HCT116 (cell line): ENCODE measurements around the gene BRD7. TPM values are rescaled to one million over a fixed set of nuclear protein-coding genes. Genes with fewer than 3 reads are reported as not detected.

Source experiments
- ATAC-seq: fragments of 200-7000 bp; cut with Tn5 transposase; 2 replicates; pipeline ENCODE4 v1.9.1; 2020; ENCODE audit warnings: mild to moderate bottlenecking, moderate library complexity
- BruUV-seq: library from RNA; stranded (reverse); fragments of 400-500 nt; replicated peaks from 2 replicates; lab custom pipeline; 2021; lab: Mats Ljungman, UMichigan
- CTCF ChIA-PET: fragments of 300-600 bp; sonication (Branson Sonifier 250); formaldehyde crosslinking; loops from one replicate; lab custom pipeline; 2021; ENCODE audit warnings: antibody characterized with exemption; lab: Charles Lee
- POLR2A ChIA-PET: fragments of 300-600, 350-600 bp; sonication (Branson Sonifier 250); formaldehyde crosslinking; loops from one replicate; lab custom pipeline; 2021; ENCODE audit warnings: antibody characterized with exemption; lab: Charles Lee
- RAD21 ChIA-PET, 2 experiments: fragments of 300-600 bp; sonication (Branson Sonifier 250); formaldehyde crosslinking; loops; one replicate each; lab custom pipeline; 2023; ENCODE audit warnings: low total read pairs in 2 of 2; ENCODE audit not compliant: uncharacterized antibody in 2 of 2, unreplicated experiment in 2 of 2, low non-redundant PET in 1 of 2; lab: Charles Lee
- DNase-seq: peaks from one replicate; pipeline ENCODE4 v3.0.0-alpha.2; 2010; ENCODE audit warnings: low read depth, low spot score
- H2AFZ ChIP-seq: fragments of 200-600 bp; shearing (Covaris generic), sonication (generic); 2 replicates; pipeline ENCODE4 v1.6.1; 2017; ENCODE audit warnings: low read depth, mixed run types, mixed read lengths, antibody characterized with exemption, low read length; ENCODE audit not compliant: poor library complexity, severe bottlenecking
- H3K27ac ChIP-seq: 2 replicates; pipeline ENCODE4 v1.5.1; 2012; ENCODE audit warnings: low read depth, low read length
- H3K27me3 ChIP-seq: fragments of 200-600 bp; sonication (generic); 2 replicates; pipeline ENCODE4 v1.6.1; 2016; ENCODE audit warnings: mixed run types, low read length, mixed read lengths; ENCODE audit not compliant: insufficient read depth
- H3K36me3 ChIP-seq, 2 experiments: fragments of 200-500 bp in 1 of 2; fragments of 200-600 bp in 1 of 2; sonication (Bioruptor generic) in 1 of 2; sonication (generic) in 1 of 2; 2 replicates each; pipeline versions ENCODE4 v1.5.1 to v1.6.1; 2014 to 2016; ENCODE audit warnings: low read length in 2 of 2, inconsistent platforms in 1 of 2, mixed read lengths in 1 of 2, mixed run types in 1 of 2; ENCODE audit not compliant: insufficient read depth in 2 of 2, control insufficient read depth in 1 of 2
- H3K4me1 ChIP-seq, 2 experiments: fragments of 200-600 bp in 1 of 2; sonication (generic) in 1 of 2; 2 replicates each; pipeline versions ENCODE4 v1.5.1 to v1.6.1; 2012 to 2017; ENCODE audit warnings: low read length in 2 of 2, inconsistent platforms in 1 of 2, mild to moderate bottlenecking in 1 of 2, mixed read lengths in 1 of 2, mixed run types in 1 of 2, moderate library complexity in 1 of 2; ENCODE audit not compliant: insufficient read depth in 2 of 2, control insufficient read depth in 1 of 2
- H3K4me2 ChIP-seq: fragments of 200-600 bp; sonication (generic); 2 replicates; pipeline ENCODE4 v1.6.1; 2017; ENCODE audit warnings: mixed run types, low read length, mixed read lengths
- H3K4me3 ChIP-seq, 2 experiments: fragments of 200-600 bp in 1 of 2; sonication (generic) in 1 of 2; replicated peaks in 1 of 2; 2 replicates each; pipeline ENCODE4 v1.5.1; 2011 to 2016; ENCODE audit warnings: low read length in 2 of 2, control low read depth in 1 of 2, low read depth in 1 of 2, mild to moderate bottlenecking in 1 of 2, mixed read lengths in 1 of 2, mixed run types in 1 of 2
- H3K79me2 ChIP-seq: fragments of 200-600 bp; sonication (generic); 2 replicates; pipeline ENCODE4 v1.6.1; 2017; ENCODE audit warnings: mild to moderate bottlenecking, mixed run types, low read length, moderate library complexity, mixed read lengths; ENCODE audit not compliant: insufficient read depth
- H3K9ac ChIP-seq: fragments of 200-600 bp; sonication (generic); 2 replicates; pipeline ENCODE4 v1.6.1; 2016; ENCODE audit warnings: low read length, mixed read lengths
- H3K9me2 ChIP-seq: fragments of 200-600 bp; sonication (generic), shearing (Covaris generic); 2 replicates; pipeline ENCODE4 v1.6.1; 2017; ENCODE audit warnings: mixed run types, mild to moderate bottlenecking, moderate library complexity; ENCODE audit not compliant: insufficient read depth
- H3K9me3 ChIP-seq, 2 experiments: fragments of 200-500 bp in 1 of 2; fragments of 200-600 bp in 1 of 2; sonication (Bioruptor generic) in 1 of 2; sonication (generic) in 1 of 2; 2 replicates each; pipeline ENCODE4 v1.6.1; 2014 to 2017; ENCODE audit warnings: low read length in 2 of 2, mixed read lengths in 2 of 2, inconsistent platforms in 1 of 2, low read depth in 1 of 2, mild to moderate bottlenecking in 1 of 2, mixed run types in 1 of 2, moderate library complexity in 1 of 2; ENCODE audit not compliant: control insufficient read depth in 1 of 2, insufficient read depth in 1 of 2
- H4K20me1 ChIP-seq: fragments of 200-600 bp; sonication (generic), shearing (Covaris generic); 2 replicates; pipeline ENCODE4 v1.6.1; 2017; ENCODE audit warnings: mixed run types, mild to moderate bottlenecking, moderate library complexity; ENCODE audit not compliant: insufficient read depth
- CEBPB ChIP-seq: IDR thresholded peaks from 2 replicates; pipeline ENCODE4 v1.6.1; 2012; ENCODE audit warnings: low read depth
- EGR1 ChIP-seq: IDR thresholded peaks from 2 replicates; pipeline ENCODE4 v1.6.1; 2012; ENCODE audit warnings: low read depth
- ELF1 ChIP-seq: IDR thresholded peaks from 2 replicates; pipeline ENCODE4 v1.6.1; 2012; ENCODE audit warnings: low read depth, borderline replicate concordance
- EZH2phosphoT487 ChIP-seq: fragments of 200-600 bp; IDR thresholded peaks from 2 replicates; pipeline ENCODE4 v1.6.1; 2018; ENCODE audit warnings: antibody characterized with exemption, borderline replicate concordance
- POLR2A ChIP-seq: IDR thresholded peaks from 2 replicates; pipeline ENCODE4 v1.7.0; 2011; ENCODE audit warnings: borderline replicate concordance; ENCODE audit not compliant: insufficient read depth, insufficient read length; ENCODE audit errors: extremely low read depth
- POLR2AphosphoS5 ChIP-seq: IDR thresholded peaks from 2 replicates; pipeline ENCODE4 v1.6.1; 2011; ENCODE audit warnings: mild to moderate bottlenecking, low read depth, low read length, moderate library complexity
- YY1 ChIP-seq: IDR thresholded peaks from 2 replicates; pipeline ENCODE4 v1.6.1; 2011; ENCODE audit warnings: low read length, low read depth, moderate library complexity, mild to moderate bottlenecking; ENCODE audit not compliant: insufficient replicate concordance; ENCODE audit errors: extremely low read depth
- ZFX ChIP-seq: fragments of 450-650 bp; IDR thresholded peaks from 2 replicates; pipeline ENCODE4 v1.6.1; 2017
- intact Hi-C: fragments of 100-400 bp; cut with micrococcal nuclease; formaldehyde crosslinking; loops from 2 replicates; pipeline ENCODE4 v1.10.0; 2022
- total RNA-seq: library from RNA; stranded (reverse); gene quantifications from one replicate; pipeline ENCODE4 v1.2.1, GENCODE V29; 2021; ENCODE audit not compliant: unreplicated experiment
- TF ChIP-seq, protein P1 (sequence below): IDR thresholded peaks from 2 replicates; pipeline ENCODE4 v1.6.1; 2011; ENCODE audit warnings: mild to moderate bottlenecking, low read length, moderate library complexity; ENCODE audit not compliant: insufficient replicate concordance; ENCODE audit errors: extremely low read depth
- TF ChIP-seq, protein P2 (sequence below): IDR thresholded peaks from 2 replicates; pipeline ENCODE4 v1.6.1; 2012
- TF ChIP-seq, protein P3 (sequence below), 3 experiments: fragments of 200-600 bp in 1 of 3; sonication (generic) in 1 of 3; IDR thresholded peaks in 2 of 3; conservative IDR thresholded peaks in 1 of 3; 2 replicates each; pipeline ENCODE4 v1.5.1; 2012 to 2017; ENCODE audit warnings: low read depth in 2 of 3, low read length in 2 of 3, antibody characterized with exemption in 1 of 3, borderline replicate concordance in 1 of 3, control low read depth in 1 of 3, mild to moderate bottlenecking in 1 of 3, mixed read lengths in 1 of 3, mixed run types in 1 of 3, moderate library complexity in 1 of 3; ENCODE audit not compliant: insufficient read depth in 1 of 3
- TF ChIP-seq, protein P4 (sequence below): IDR thresholded peaks from 2 replicates; pipeline ENCODE4 v1.6.1; 2012

The BRD7 gene
- total RNA-seq, 1 experiment from 2014 or later = 85.4 TPM

DNA sequence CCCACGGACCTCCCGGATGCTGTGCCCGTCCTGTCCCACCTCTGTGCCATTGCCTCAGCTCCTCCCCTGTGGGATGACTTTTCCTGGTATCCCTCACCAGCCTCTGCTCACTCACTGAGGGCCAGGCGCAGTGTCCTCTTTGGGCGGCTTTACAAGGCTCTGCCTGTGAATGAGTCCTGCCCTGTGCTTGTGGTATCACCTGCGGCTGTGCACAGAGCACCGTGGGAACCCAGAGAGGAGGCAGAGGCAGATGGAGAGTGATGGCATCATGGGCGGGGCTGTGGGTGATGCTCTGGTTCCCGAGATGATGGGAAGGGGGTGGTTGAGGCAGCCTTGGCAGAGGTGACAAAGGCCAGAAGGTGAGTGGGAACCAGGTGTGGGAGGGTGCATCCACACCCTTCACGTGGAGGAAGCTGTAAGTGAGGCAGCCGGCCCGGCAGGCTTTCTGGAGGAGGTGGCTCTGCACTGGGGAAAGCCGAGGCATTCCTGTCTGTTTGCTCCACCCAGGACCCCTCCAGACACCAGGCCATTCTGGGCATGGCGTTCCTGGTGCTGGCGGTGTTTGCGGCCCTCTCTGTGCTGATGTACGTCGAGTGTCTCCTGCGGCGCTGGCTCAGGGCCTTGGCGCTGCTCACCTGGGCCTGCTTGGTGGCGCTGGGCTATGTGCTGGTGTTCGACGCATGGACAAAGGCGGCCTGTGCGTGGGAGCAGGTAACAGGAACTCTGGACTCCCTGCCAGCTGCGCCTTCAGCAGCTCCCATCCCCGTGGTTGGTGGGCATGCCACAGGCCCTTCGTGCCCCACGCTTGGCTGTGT, 78.6 kb downstream of the BRD7 start:
- Histone ChIP-seq H3K27me3 (no peaks in the 10 kb centered on the region), H3K9ac (no peak overlapping the region), H3K79me2 (no peaks in the 10 kb centered on the region), H3K36me3 (no peaks in the 10 kb centered on the region), H3K4me3 (no peak overlapping the region), H4K20me1 (no peaks in the 10 kb centered on the region), H3K27ac (no peak overlapping the region), H3K4me1 (no peaks in the 10 kb centered on the region), H3K9me2 (no peaks in the 10 kb centered on the region), H2AFZ (no peak overlapping the region), H3K4me2 (no peak overlapping the region), H3K9me3 (no peaks in the 10 kb centered on the region)
- ATAC-seq = no peak
- no TSS peak for BruUV-seq
- no peak for DNase-seq
- ChIA-PET POLR2A (no interaction called here), RAD21 (no interaction called here), CTCF (no interaction called here)
- intact Hi-C loops = no loop called here
- TF ChIP-seq, protein P1, sequence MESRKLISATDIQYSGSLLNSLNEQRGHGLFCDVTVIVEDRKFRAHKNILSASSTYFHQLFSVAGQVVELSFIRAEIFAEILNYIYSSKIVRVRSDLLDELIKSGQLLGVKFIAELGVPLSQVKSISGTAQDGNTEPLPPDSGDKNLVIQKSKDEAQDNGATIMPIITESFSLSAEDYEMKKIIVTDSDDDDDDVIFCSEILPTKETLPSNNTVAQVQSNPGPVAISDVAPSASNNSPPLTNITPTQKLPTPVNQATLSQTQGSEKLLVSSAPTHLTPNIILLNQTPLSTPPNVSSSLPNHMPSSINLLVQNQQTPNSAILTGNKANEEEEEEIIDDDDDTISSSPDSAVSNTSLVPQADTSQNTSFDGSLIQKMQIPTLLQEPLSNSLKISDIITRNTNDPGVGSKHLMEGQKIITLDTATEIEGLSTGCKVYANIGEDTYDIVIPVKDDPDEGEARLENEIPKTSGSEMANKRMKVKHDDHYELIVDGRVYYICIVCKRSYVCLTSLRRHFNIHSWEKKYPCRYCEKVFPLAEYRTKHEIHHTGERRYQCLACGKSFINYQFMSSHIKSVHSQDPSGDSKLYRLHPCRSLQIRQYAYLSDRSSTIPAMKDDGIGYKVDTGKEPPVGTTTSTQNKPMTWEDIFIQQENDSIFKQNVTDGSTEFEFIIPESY = no peak

DNA sequence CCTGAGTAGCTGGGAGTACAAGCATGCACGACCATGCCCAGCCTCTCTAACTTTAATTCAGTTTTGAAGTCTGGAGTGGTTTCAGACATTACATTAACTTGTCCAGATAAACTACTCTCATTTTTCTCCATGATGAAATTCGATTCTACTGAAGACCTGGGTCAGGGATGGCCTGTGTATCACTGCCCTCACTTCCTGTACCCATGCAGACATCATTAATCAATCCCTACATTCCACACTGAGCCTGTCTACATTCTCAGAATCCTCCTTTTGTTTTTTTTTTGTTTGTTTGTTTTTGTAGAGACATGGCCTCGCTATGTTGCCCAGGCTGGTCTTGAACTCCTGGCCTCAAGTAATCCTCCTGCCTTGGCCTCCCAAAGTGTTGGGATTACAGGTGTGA, 79.9 kb downstream of the BRD7 start:
- ChIA-PET POLR2A (no interaction called here), RAD21 (no interaction called here), CTCF (no interaction called here)
- intact Hi-C loops = no loop called here
- Histone ChIP-seq H3K36me3 (no peaks in the 10 kb centered on the region), H2AFZ (no peak overlapping the region), H3K27me3 (no peaks in the 10 kb centered on the region), H3K4me2 (no peak overlapping the region), H3K4me3 (no peak overlapping the region), H3K4me1 (no peaks in the 10 kb centered on the region), H3K27ac (no peak overlapping the region), H3K79me2 (no peaks in the 10 kb centered on the region), H4K20me1 (no peaks in the 10 kb centered on the region), H3K9me2 (no peaks in the 10 kb centered on the region), H3K9me3 (no peaks in the 10 kb centered on the region), H3K9ac (no peak overlapping the region)
- DNase-seq (no peak), ATAC-seq (no peak)
- BruUV-seq = no TSS peak
- TF ChIP-seq ZFX (no peak), YY1 (no peak), ELF1 (no peak), EZH2phosphoT487 (no peak), EGR1 (no peak), CEBPB (no peak), POLR2AphosphoS5 (no peak), POLR2A (no peak)
- TF ChIP-seq, protein P2, sequence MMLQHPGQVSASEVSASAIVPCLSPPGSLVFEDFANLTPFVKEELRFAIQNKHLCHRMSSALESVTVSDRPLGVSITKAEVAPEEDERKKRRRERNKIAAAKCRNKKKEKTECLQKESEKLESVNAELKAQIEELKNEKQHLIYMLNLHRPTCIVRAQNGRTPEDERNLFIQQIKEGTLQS = no peak
- TF ChIP-seq, protein P3, sequence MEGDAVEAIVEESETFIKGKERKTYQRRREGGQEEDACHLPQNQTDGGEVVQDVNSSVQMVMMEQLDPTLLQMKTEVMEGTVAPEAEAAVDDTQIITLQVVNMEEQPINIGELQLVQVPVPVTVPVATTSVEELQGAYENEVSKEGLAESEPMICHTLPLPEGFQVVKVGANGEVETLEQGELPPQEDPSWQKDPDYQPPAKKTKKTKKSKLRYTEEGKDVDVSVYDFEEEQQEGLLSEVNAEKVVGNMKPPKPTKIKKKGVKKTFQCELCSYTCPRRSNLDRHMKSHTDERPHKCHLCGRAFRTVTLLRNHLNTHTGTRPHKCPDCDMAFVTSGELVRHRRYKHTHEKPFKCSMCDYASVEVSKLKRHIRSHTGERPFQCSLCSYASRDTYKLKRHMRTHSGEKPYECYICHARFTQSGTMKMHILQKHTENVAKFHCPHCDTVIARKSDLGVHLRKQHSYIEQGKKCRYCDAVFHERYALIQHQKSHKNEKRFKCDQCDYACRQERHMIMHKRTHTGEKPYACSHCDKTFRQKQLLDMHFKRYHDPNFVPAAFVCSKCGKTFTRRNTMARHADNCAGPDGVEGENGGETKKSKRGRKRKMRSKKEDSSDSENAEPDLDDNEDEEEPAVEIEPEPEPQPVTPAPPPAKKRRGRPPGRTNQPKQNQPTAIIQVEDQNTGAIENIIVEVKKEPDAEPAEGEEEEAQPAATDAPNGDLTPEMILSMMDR (IDR thresholded peaks at IDR 0.05 in 2 of 3, conservative IDR thresholded peaks at IDR 0.05 in 1 of 3; ENCODE audit: borderline replicate concordance in 1 of 3, insufficient read depth in 1 of 3, low read depth in 2 of 3, low read length in 2 of 3) = no peak
- TF ChIP-seq, protein P1 = no peak
- TF ChIP-seq, protein P4, sequence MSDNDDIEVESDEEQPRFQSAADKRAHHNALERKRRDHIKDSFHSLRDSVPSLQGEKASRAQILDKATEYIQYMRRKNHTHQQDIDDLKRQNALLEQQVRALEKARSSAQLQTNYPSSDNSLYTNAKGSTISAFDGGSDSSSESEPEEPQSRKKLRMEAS = no peak
